HEK293 (cell line): ENCODE measurements around the gene PLEKHG4.

Experiments
- CTCF ChIA-PET: fragments of 350-600 bp; formaldehyde crosslinking; extraction: SDS; loops from one replicate; lab custom pipeline; 2021; ENCODE audit warnings: antibody characterized with exemption; lab: Yijun Ruan, JAX
- POLR2A ChIA-PET: fragments of 300-600 bp; formaldehyde crosslinking; extraction: SDS; loops from one replicate; lab custom pipeline; 2020; ENCODE audit warnings: antibody characterized with exemption, inconsistent platforms; lab: Yijun Ruan, JAX
- H3K27ac ChIP-seq: fragments of 200-500 bp; sonication (Bioruptor generic); 2 replicates; pipeline ENCODE4 v1.5.1; 2014; ENCODE audit warnings: low read depth, low read length, control low read depth, inconsistent platforms; ENCODE audit errors: extremely low read depth
- H3K36me3 ChIP-seq, 2 experiments: fragments of 200-500 bp in 1 of 2; sonication (Bioruptor generic) in 1 of 2; 1 replicate in 1 of 2; 2 replicates in 1 of 2; pipeline ENCODE4 v1.5.1; 2014 to 2017; ENCODE audit warnings: inconsistent platforms in 2 of 2, low read length in 2 of 2; ENCODE audit not compliant: control insufficient read depth in 2 of 2, insufficient read depth in 1 of 2
- H3K4me1 ChIP-seq: fragments of 200-500 bp; sonication (Bioruptor generic); 2 replicates; pipeline ENCODE4 v1.5.1; 2014; ENCODE audit warnings: mild to moderate bottlenecking, low read length, inconsistent platforms; ENCODE audit not compliant: control insufficient read depth, insufficient read depth
- H3K4me3 ChIP-seq: 2 replicates; pipeline ENCODE4 v1.5.1; 2011; ENCODE audit warnings: low read depth, mild to moderate bottlenecking, control low read depth, low read length, moderate library complexity
- H3K9me3 ChIP-seq: fragments of 200-500 bp; sonication (Bioruptor generic); 2 replicates; pipeline ENCODE4 v1.5.1; 2014; ENCODE audit warnings: low read depth, low read length, inconsistent platforms; ENCODE audit not compliant: control insufficient read depth, insufficient read depth
- BCL11B ChIP-seq: fragments of 450-650 bp; formaldehyde crosslinking; IDR thresholded peaks from 2 replicates; pipeline ENCODE4 v1.5.1; 2016; ENCODE audit warnings: low read depth, missing biosample characterization, missing genetic modification characterization
- OSR2 ChIP-seq: fragments of 450-650 bp; formaldehyde crosslinking; IDR thresholded peaks from 2 replicates; pipeline ENCODE4 v1.5.1; 2016; ENCODE audit warnings: missing biosample characterization, missing genetic modification characterization
- PRDM1 ChIP-seq: fragments of 450-650 bp; formaldehyde crosslinking; IDR thresholded peaks from 2 replicates; pipeline ENCODE4; 2016; ENCODE audit warnings: missing biosample characterization, missing genetic modification characterization
- PRDM4 ChIP-seq: fragments of 450-650 bp; formaldehyde crosslinking; IDR thresholded peaks from 2 replicates; pipeline ENCODE4 v1.5.1; 2017; ENCODE audit warnings: missing biosample characterization, missing genetic modification characterization
- ZBTB10 ChIP-seq: fragments of 450-650 bp; formaldehyde crosslinking; IDR thresholded peaks from 2 replicates; pipeline ENCODE4 v1.5.1; 2016; ENCODE audit warnings: missing biosample characterization, missing genetic modification characterization
- ZBTB17 ChIP-seq: fragments of 450-650 bp; formaldehyde crosslinking; IDR thresholded peaks from 2 replicates; pipeline ENCODE4 v1.5.1; 2016; ENCODE audit warnings: missing biosample characterization, missing genetic modification characterization
- ZBTB26 ChIP-seq: fragments of 450-650 bp; formaldehyde crosslinking; optimal IDR thresholded peaks from 2 replicates; pipeline ENCODE3; 2016; ENCODE audit warnings: missing biosample characterization, mild to moderate bottlenecking, missing genetic modification characterization
- ZIC2 ChIP-seq: fragments of 450-650 bp; formaldehyde crosslinking; IDR thresholded peaks from 2 replicates; pipeline ENCODE4 v1.5.1; 2016; ENCODE audit warnings: missing biosample characterization, missing genetic modification characterization
- ZNF157 ChIP-seq: fragments of 450-650 bp; formaldehyde crosslinking; IDR thresholded peaks from 2 replicates; pipeline ENCODE4 v1.5.1; 2016; ENCODE audit warnings: missing biosample characterization, missing genetic modification characterization
- ZNF174 ChIP-seq: fragments of 450-650 bp; formaldehyde crosslinking; IDR thresholded peaks from 2 replicates; pipeline ENCODE4 v1.5.0; 2017; ENCODE audit warnings: missing biosample characterization, mild to moderate bottlenecking, missing genetic modification characterization
- ZNF266 ChIP-seq: fragments of 450-650 bp; formaldehyde crosslinking; IDR thresholded peaks from 2 replicates; pipeline ENCODE4 v1.5.1; 2016; ENCODE audit warnings: missing biosample characterization, missing genetic modification characterization, low read depth
- ZNF37A ChIP-seq: fragments of 450-650 bp; IDR thresholded peaks from 2 replicates; pipeline ENCODE4 v1.5.1; 2018; ENCODE audit warnings: missing biosample characterization, missing genetic modification characterization
- ZNF514 ChIP-seq: fragments of 450-650 bp; formaldehyde crosslinking; IDR thresholded peaks from 2 replicates; pipeline ENCODE4 v1.5.1; 2016; ENCODE audit warnings: missing biosample characterization, missing genetic modification characterization
- ZNF518A ChIP-seq: fragments of 450-650 bp; formaldehyde crosslinking; conservative IDR thresholded peaks from 2 replicates; pipeline ENCODE4 v1.5.1; 2016; ENCODE audit warnings: low read depth, missing biosample characterization, missing genetic modification characterization
- ZNF544 ChIP-seq: fragments of 450-650 bp; formaldehyde crosslinking; IDR thresholded peaks from 2 replicates; pipeline ENCODE4 v1.5.0; 2017; ENCODE audit warnings: missing biosample characterization, missing genetic modification characterization
- ZNF558 ChIP-seq: fragments of 450-650 bp; formaldehyde crosslinking; IDR thresholded peaks from 2 replicates; pipeline ENCODE4 v1.5.1; 2016; ENCODE audit warnings: missing biosample characterization, missing genetic modification characterization
- ZNF571 ChIP-seq: fragments of 450-650 bp; formaldehyde crosslinking; IDR thresholded peaks from 2 replicates; pipeline ENCODE4 v1.5.0; 2017; ENCODE audit warnings: missing biosample characterization, missing genetic modification characterization
- ZNF701 ChIP-seq: fragments of 450-650 bp; formaldehyde crosslinking; IDR thresholded peaks from 2 replicates; pipeline ENCODE4 v1.5.1; 2016; ENCODE audit warnings: missing biosample characterization, missing genetic modification characterization
- ZSCAN23 ChIP-seq: fragments of 450-650 bp; formaldehyde crosslinking; IDR thresholded peaks from 2 replicates; pipeline ENCODE4 v1.5.1; 2016; ENCODE audit warnings: missing biosample characterization, missing genetic modification characterization
- TF ChIP-seq, protein P1 (sequence below): fragments of 450-650 bp; formaldehyde crosslinking; IDR thresholded peaks from 2 replicates; pipeline ENCODE4 v1.5.1; 2016; ENCODE audit warnings: missing biosample characterization, missing genetic modification characterization

PLEKHG4 gene

DNA sequence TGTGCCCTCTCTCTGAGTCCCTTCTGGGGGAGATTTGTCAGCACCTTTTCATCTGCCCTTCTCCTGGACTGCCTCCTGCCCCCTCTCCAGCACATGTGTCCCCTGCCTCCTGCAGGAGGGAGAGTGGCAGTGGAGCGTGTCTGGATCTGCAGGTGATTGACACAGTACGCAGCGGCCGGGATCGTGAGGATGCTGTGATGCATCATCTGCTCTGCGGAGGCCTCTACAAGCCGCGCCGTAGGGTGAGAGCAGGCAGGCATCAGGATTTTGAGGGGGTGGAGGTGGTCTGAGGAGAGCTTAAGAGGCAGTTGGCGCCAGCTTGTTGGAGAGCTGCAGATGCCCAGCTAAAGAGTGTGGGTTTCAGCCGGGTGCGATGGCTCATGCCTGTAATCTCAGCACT is 19.6 kb upstream of the PLEKHG4 start:
- ChIA-PET CTCF (interaction anchor here (0.6 to 2.1 kb wide), 13 partner anchors 10 to 261 kb away, joined by 3 to 14 read pairs (median 4); partner anchors contain the start of genes KCTD19, LRRC36, SLC9A5 and ZDHHC1), POLR2A (interaction anchor here (0.6 to 1.8 kb wide), 2 partner anchors 12 to 300 kb away, joined by 3 to 6 read pairs; partner anchors contain the start of gene FHOD1)
- Histone ChIP-seq H3K27ac (no peak overlapping the region), H3K36me3 (peaks cover 0 to 13% of the 10 kb centered on the region in 2 experiments; a peak in 2 of 3 replicates), H3K4me3 (no peak overlapping the region), H3K9me3 (no peaks in the 10 kb centered on the region), H3K4me1 (no peaks in the 10 kb centered on the region)
- TF ChIP-seq ZNF174 (tag by site-specific recombination), result no peak
- no peak for TF ChIP-seq ZSCAN23 (tag by site-specific recombination)
- TF ChIP-seq ZNF571 (tag by site-specific recombination), result no peak
- TF ChIP-seq ZNF157, result no peak
- no peak for TF ChIP-seq OSR2 (tag by site-specific recombination)
- no peak for TF ChIP-seq ZNF514 (tag by site-specific recombination)

DNA sequence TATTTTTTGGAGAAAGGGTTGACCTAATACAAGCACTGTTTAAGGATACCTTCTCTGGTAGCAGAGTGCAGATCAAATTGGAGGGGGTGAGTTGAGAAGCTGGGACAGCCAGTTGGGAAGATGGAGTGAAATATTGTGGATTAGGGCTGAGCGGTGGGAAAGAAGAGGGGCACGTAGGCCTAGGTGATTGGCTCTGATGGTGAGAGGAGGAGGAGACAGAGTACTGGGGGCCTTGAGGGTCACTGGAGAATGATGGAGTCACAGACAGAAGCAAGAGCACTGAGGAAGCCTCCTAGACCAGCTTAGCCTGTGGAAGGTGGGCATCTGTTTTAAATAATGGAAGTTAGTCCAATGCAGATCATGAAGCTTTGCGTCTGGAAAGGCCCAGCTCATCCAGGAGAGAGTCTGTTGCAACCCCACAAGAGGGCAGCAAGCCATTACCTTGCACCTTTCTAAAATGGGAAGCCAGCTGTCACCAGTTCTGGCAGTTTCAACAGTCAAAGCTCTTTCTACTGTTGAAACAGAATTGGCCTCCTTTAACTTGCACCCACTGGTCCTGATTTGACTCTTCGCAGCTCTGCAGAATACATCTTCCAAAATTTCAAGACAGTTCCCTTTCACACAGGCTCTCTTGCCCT is 18.8 kb upstream of the PLEKHG4 start:
- ChIA-PET POLR2A (interaction anchor here (0.5 to 1.8 kb wide), 5 partner anchors 10 to 221 kb away, joined by 3 to 6 read pairs (median 4); partner anchors contain the start of gene FHOD1), CTCF (interaction anchor here (0.5 to 2.1 kb wide), 34 partner anchors 8 to 414 kb away, joined by 3 to 22 read pairs (median 4); partner anchors contain the start of genes FHOD1, KCTD19, LRRC36 and PLEKHG4)
- H3K9me3 ChIP-seq, result no peaks in the 10 kb centered on the region
- H3K4me1 ChIP-seq, result no peaks in the 10 kb centered on the region
- H3K27ac ChIP-seq, result no peak overlapping the region
- no peak overlapping the region for H3K4me3 ChIP-seq
- H3K36me3 ChIP-seq, result peaks cover 0 to 8% of the 10 kb centered on the region in 2 experiments; a peak in 2 of 3 replicates
- TF ChIP-seq BCL11B (tag by site-specific recombination), result no peak
- TF ChIP-seq PRDM4 (tag by site-specific recombination), result peak; percentile 91
- no peak for TF ChIP-seq ZNF266 (tag by site-specific recombination)
- TF ChIP-seq PRDM1, result peak; percentile 56; the same call in 1 of the 2 replicates
- no peak for TF ChIP-seq ZIC2 (tag by site-specific recombination)
- TF ChIP-seq ZNF518A (tag by site-specific recombination), result no peak
- 0 out of 2 replicates have a peak, but pooled peaks have one; percentile 28 for TF ChIP-seq ZBTB17
- no peak for TF ChIP-seq ZNF558 (tag by site-specific recombination)
- no peak for TF ChIP-seq ZBTB10
- no peak for TF ChIP-seq ZNF37A
- TF ChIP-seq, protein P1, sequence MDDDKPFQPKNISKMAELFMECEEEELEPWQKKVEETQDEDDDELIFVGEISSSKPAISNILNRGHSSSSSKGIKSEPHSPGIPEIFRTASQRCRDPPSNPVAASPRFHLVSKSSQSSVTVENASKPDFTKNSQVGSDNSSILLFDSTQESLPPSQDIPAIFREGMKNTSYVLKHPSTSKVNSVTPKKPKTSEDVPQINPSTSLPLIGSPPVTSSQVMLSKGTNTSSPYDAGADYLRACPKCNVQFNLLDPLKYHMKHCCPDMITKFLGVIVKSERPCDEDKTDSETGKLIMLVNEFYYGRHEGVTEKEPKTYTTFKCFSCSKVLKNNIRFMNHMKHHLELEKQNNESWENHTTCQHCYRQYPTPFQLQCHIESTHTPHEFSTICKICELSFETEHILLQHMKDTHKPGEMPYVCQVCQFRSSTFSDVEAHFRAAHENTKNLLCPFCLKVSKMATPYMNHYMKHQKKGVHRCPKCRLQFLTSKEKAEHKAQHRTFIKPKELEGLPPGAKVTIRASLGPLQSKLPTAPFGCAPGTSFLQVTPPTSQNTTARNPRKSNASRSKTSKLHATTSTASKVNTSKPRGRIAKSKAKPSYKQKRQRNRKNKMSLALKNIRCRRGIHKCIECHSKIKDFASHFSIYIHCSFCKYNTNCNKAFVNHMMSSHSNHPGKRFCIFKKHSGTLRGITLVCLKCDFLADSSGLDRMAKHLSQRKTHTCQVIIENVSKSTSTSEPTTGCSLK (tag by site-specific recombination), result no peak
- no peak for TF ChIP-seq ZBTB26
- TF ChIP-seq ZNF544 (tag by site-specific recombination), result no peak
- TF ChIP-seq ZNF701, result no peak
